ENCODE measurements around the gene SPON2.

SPON2 gene

DNA sequence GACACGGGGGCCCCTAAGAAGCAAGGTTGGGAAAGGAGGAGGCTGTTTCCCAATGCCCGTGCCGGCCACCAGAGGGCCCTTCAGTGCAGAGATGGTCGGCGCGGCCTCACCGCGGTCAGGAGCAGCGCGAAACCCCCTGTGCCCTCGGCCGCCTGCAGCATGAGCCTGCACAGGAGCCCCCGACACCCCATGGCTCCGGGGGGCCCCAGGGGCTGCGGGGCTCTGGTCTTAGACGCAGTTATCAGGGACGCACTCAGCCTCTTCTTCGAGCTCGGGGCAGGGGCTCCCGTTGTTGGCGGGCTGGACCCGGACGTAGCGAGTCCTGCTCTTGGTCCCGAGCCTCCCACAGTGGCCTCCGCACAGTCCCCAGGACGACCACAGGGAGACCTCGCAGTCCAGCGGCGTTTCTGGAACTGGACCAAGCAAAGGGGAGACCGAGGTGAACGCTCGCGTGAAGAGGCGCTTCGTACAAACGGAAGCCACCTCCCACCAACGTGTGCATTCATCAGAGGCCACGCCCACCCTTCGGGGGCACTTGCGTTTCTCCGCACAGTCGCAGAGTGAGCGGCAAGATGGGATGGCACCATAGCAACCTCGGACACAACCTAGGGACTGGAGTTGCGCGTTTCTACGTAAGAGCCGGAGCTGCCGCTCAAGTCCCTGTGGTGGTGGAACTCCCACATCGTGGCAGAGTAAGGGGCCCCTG lies 5.0 kb downstream of the SPON2 start:
- peak overlapping the region; percentile 38 for H3K27ac ChIP-seq (replicated peaks; ENCODE audit: low read length)
- H2BK5ac ChIP-seq (ENCODE audit: low read length): no peak overlapping the region
- no CpG with 5 or more reads among the region's 51 CpGs for whole genome bisulfite sequencing, 2 donors (ENCODE audit: extremely low coverage in 2 of 2, insufficient read length in 2 of 2, insufficient replicate concordance in 1 of 2)
- H3K36me3 ChIP-seq (replicated peaks in 1 of 2; ENCODE audit: control insufficient read depth in 2 of 2, insufficient read depth in 2 of 2, low read length in 2 of 2): no peaks in the 10 kb centered on the region
- peak overlapping the region; percentile 46 for H3K23ac ChIP-seq (ENCODE audit: low read depth, low read length, poor library complexity)
- H3K79me1 ChIP-seq (ENCODE audit: low read depth, low read length): peaks cover 5% of the 10 kb centered on the region
- peak; percentile 77 for DNase-seq (ENCODE audit: low spot score)
- H3K9ac ChIP-seq (ENCODE audit: low read depth, low read length, poor library complexity): peak overlapping the region; percentile 91
- no peak overlapping the region for H2BK120ac ChIP-seq (ENCODE audit: low read depth, low read length)
- no peak overlapping the region for H2BK12ac ChIP-seq (ENCODE audit: low read length)
- H4K8ac ChIP-seq (ENCODE audit: low read depth, low read length): no peak overlapping the region
- peak overlapping the region; percentile 28 for H2BK15ac ChIP-seq (ENCODE audit: low read length)
- peaks cover 0 to 2% of the 10 kb centered on the region in 2 donors for H3K4me1 ChIP-seq (ENCODE audit: control insufficient read depth in 2 of 2, insufficient read depth in 1 of 2, low read depth in 1 of 2, low read length in 2 of 2)
- H2AFZ ChIP-seq (ENCODE audit: low read length): peak overlapping the region; percentile 96
- peak overlapping the region; percentile 69 for H2AK5ac ChIP-seq (ENCODE audit: low read depth, low read length)
- H3K14ac ChIP-seq (ENCODE audit: low read length): no peak overlapping the region
- peaks cover 8 to 17% of the 10 kb centered on the region in 2 donors for H3K9me3 ChIP-seq (replicated peaks in 1 of 2; ENCODE audit: control insufficient read depth in 2 of 2, insufficient read depth in 1 of 2, low read depth in 1 of 2, low read length in 2 of 2)
- H3K4ac ChIP-seq (ENCODE audit: low read length): peak overlapping the region; percentile 70
- peak overlapping the region; percentile 98 for H3K18ac ChIP-seq (ENCODE audit: low read length)
- peak overlapping the region; percentile 97 for H3K4me2 ChIP-seq (ENCODE audit: insufficient read depth, low read length, poor library complexity, severe bottlenecking)
- H3K27me3 ChIP-seq (ENCODE audit: control insufficient read depth in 3 of 3, insufficient read depth in 3 of 3, low read depth in 1 of 3, low read length in 3 of 3): peaks cover 23 to 58% (median 45%) of the 10 kb centered on the region in 3 experiments
- H3K4me3 ChIP-seq (ENCODE audit: low read length in 2 of 2): peak overlapping the region; percentile 43 to 78
- H4K91ac ChIP-seq (ENCODE audit: low read depth, low read length, poor library complexity): no peak overlapping the region

DNA sequence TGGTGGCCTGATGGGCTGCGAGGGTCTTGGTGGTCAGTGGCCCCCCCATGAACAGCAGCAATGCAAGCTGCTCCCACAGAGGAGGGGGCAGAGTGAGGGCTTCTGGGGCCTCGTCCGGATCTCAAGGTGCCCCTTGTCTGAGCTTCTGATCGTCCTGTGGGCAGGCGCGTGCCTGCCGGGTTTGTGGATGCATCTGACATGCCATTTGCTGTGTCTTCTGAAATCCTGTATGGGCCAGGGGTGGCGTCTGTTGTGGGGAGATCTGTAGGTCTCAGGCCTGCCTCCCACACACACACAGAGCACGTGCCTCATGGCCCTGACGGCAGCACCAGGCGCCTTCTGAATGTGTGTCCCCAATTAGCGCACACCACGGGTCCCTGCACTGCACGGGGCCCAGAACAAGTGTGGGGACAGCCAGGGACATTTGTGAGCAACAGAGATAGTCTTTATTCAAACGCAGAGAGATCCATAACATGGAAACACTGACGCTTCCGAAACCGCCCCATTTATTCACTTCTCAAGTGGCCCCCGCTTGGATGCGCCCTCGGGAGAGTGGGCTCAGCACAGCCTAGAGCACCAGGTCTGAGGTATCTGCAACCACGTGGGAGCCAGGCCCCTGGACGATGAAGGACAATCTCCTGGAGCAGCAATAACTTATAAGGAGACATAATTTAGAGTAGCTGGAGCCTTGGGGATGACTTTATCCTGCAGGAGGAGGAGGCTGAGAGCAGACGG lies 5.7 kb downstream of the SPON2 start:
- Histone ChIP-seq H2BK12ac (ENCODE audit: low read length) (no peak overlapping the region), H3K9ac (ENCODE audit: low read depth, low read length, poor library complexity) (no peak overlapping the region), H3K4ac (ENCODE audit: low read length) (no peak overlapping the region), H4K91ac (ENCODE audit: low read depth, low read length, poor library complexity) (no peak overlapping the region), H3K4me3 (ENCODE audit: low read length in 2 of 2) (peak overlapping the region in 1 of 2 donors; percentile 43), H2AFZ (ENCODE audit: low read length) (peak overlapping the region; percentile 96), H2AK5ac (ENCODE audit: low read depth, low read length) (peak overlapping the region; percentile 48), H2BK5ac (ENCODE audit: low read length) (no peak overlapping the region), H3K36me3 (replicated peaks in 1 of 2; ENCODE audit: control insufficient read depth in 2 of 2, insufficient read depth in 2 of 2, low read length in 2 of 2) (no peaks in the 10 kb centered on the region), H3K18ac (ENCODE audit: low read length) (no peak overlapping the region), H3K23ac (ENCODE audit: low read depth, low read length, poor library complexity) (no peak overlapping the region), H3K27me3 (ENCODE audit: control insufficient read depth in 3 of 3, insufficient read depth in 3 of 3, low read depth in 1 of 3, low read length in 3 of 3) (peaks cover 15 to 51% (median 38%) of the 10 kb centered on the region in 3 experiments), H3K4me1 (ENCODE audit: control insufficient read depth in 2 of 2, insufficient read depth in 1 of 2, low read depth in 1 of 2, low read length in 2 of 2) (no peaks in the 10 kb centered on the region), H2BK120ac (ENCODE audit: low read depth, low read length) (no peak overlapping the region), H3K9me3 (replicated peaks in 1 of 2; ENCODE audit: control insufficient read depth in 2 of 2, insufficient read depth in 1 of 2, low read depth in 1 of 2, low read length in 2 of 2) (peaks cover 8 to 17% of the 10 kb centered on the region in 2 donors), H3K4me2 (ENCODE audit: insufficient read depth, low read length, poor library complexity, severe bottlenecking) (peak overlapping the region; percentile 97), H2BK15ac (ENCODE audit: low read length) (no peak overlapping the region), H3K79me1 (ENCODE audit: low read depth, low read length) (peaks cover 5% of the 10 kb centered on the region), H4K8ac (ENCODE audit: low read depth, low read length) (no peak overlapping the region), H3K14ac (ENCODE audit: low read length) (no peak overlapping the region), H3K27ac (replicated peaks; ENCODE audit: low read length) (no peak overlapping the region)
- WGBS, 2 donors (ENCODE audit: extremely low coverage in 2 of 2, insufficient read length in 2 of 2, insufficient replicate concordance in 1 of 2): no CpG with 5 or more reads among the region's 24 CpGs
- DNase-seq (ENCODE audit: low spot score): no peak

DNA sequence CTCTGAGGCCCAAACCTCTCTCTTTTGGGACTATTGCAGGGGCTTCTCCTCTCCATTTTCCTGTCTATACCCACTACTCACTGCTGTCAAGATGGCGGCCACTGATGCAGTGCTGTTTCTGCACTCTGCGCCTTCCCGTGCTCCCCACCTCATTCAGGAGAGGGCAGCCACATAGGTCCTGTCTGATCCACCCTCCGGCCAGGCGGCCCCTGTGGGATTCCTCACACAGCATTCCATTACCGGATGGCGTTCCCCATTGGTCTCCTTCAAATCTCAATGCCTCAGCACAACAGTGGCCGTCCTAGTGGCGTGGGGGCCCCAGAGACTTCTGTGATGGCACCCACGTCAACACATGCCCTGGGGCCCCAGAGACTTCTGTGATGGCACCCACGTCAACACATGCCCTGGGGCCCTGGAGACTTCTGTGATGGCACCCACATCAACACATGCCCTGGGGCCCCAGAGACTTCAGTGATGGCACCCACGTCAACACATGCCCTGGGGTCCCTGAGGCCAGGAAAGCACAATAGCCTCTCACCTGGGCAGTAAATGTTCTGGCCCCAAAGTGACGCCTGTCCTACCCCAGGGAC lies 7.3 kb downstream of the SPON2 start:
- Histone ChIP-seq H4K8ac (ENCODE audit: low read depth, low read length) (no peak overlapping the region), H2BK12ac (ENCODE audit: low read length) (no peak overlapping the region), H3K14ac (ENCODE audit: low read length) (no peak overlapping the region), H4K91ac (ENCODE audit: low read depth, low read length, poor library complexity) (no peak overlapping the region), H3K4me2 (ENCODE audit: insufficient read depth, low read length, poor library complexity, severe bottlenecking) (no peak overlapping the region), H3K4ac (ENCODE audit: low read length) (no peak overlapping the region), H3K79me1 (ENCODE audit: low read depth, low read length) (peaks cover 5% of the 10 kb centered on the region), H3K27ac (replicated peaks; ENCODE audit: low read length) (no peak overlapping the region), H3K4me3 (ENCODE audit: low read length in 2 of 2) (no peak overlapping the region), H3K9me3 (replicated peaks in 1 of 2; ENCODE audit: control insufficient read depth in 2 of 2, insufficient read depth in 1 of 2, low read depth in 1 of 2, low read length in 2 of 2) (peaks cover 4 to 10% of the 10 kb centered on the region in 2 donors), H3K36me3 (replicated peaks in 1 of 2; ENCODE audit: control insufficient read depth in 2 of 2, insufficient read depth in 2 of 2, low read length in 2 of 2) (no peaks in the 10 kb centered on the region), H2AK5ac (ENCODE audit: low read depth, low read length) (no peak overlapping the region), H3K23ac (ENCODE audit: low read depth, low read length, poor library complexity) (no peak overlapping the region), H3K27me3 (ENCODE audit: control insufficient read depth in 3 of 3, insufficient read depth in 3 of 3, low read depth in 1 of 3, low read length in 3 of 3) (peaks cover 1 to 38% (median 22%) of the 10 kb centered on the region in 3 experiments), H2BK15ac (ENCODE audit: low read length) (no peak overlapping the region), H3K4me1 (ENCODE audit: control insufficient read depth in 2 of 2, insufficient read depth in 1 of 2, low read depth in 1 of 2, low read length in 2 of 2) (no peaks in the 10 kb centered on the region), H2BK5ac (ENCODE audit: low read length) (no peak overlapping the region), H3K9ac (ENCODE audit: low read depth, low read length, poor library complexity) (no peak overlapping the region), H3K18ac (ENCODE audit: low read length) (no peak overlapping the region), H2AFZ (ENCODE audit: low read length) (no peak overlapping the region), H2BK120ac (ENCODE audit: low read depth, low read length) (no peak overlapping the region)
- DNase-seq (ENCODE audit: low spot score): no peak
- WGBS, 2 donors (ENCODE audit: extremely low coverage in 2 of 2, insufficient read length in 2 of 2, insufficient replicate concordance in 1 of 2): no CpG with 5 or more reads among the region's 13 CpGs

DNA sequence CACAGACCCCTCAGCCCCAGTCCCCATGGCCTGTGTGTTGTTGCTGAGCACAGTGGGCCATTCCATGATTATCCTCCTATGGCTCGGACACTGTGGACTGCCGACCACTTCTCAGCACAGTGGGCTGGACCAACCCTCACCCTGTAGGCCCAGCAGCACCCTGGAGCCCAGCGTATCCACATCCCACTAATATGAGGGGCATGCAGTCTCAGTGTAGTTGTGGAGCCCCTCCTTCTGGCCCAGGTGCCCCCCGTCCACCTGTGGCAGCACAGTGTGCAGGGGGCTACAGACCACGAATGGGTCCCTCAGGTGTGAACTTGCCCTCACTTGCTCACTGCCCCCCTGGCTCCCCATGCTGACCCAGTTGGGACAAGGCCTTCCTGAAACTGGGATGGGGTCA lies 7.9 kb downstream of the SPON2 start:
- H3K4ac ChIP-seq (ENCODE audit: low read length): no peak overlapping the region
- H2AK5ac ChIP-seq (ENCODE audit: low read depth, low read length): no peak overlapping the region
- peak overlapping the region; percentile 67 for H3K18ac ChIP-seq (ENCODE audit: low read length)
- H3K4me2 ChIP-seq (ENCODE audit: insufficient read depth, low read length, poor library complexity, severe bottlenecking): no peak overlapping the region
- no peak overlapping the region for H3K27ac ChIP-seq (replicated peaks; ENCODE audit: low read length)
- H4K8ac ChIP-seq (ENCODE audit: low read depth, low read length): no peak overlapping the region
- no peaks in the 10 kb centered on the region for H3K36me3 ChIP-seq (replicated peaks in 1 of 2; ENCODE audit: control insufficient read depth in 2 of 2, insufficient read depth in 2 of 2, low read length in 2 of 2)
- H3K4me3 ChIP-seq (ENCODE audit: low read length in 2 of 2): peak overlapping the region in 1 of 2 donors; percentile 46
- peaks cover 5% of the 10 kb centered on the region for H3K79me1 ChIP-seq (ENCODE audit: low read depth, low read length)
- no peak overlapping the region for H2BK5ac ChIP-seq (ENCODE audit: low read length)
- WGBS, 2 donors (ENCODE audit: extremely low coverage in 2 of 2, insufficient read length in 2 of 2, insufficient replicate concordance in 1 of 2): no CpG with 5 or more reads among the region's 5 CpGs
- no peak overlapping the region for H3K9ac ChIP-seq (ENCODE audit: low read depth, low read length, poor library complexity)
- H3K9me3 ChIP-seq (replicated peaks in 1 of 2; ENCODE audit: control insufficient read depth in 2 of 2, insufficient read depth in 1 of 2, low read depth in 1 of 2, low read length in 2 of 2): peaks cover 4 to 8% of the 10 kb centered on the region in 2 donors
- H3K4me1 ChIP-seq (ENCODE audit: control insufficient read depth in 2 of 2, insufficient read depth in 1 of 2, low read depth in 1 of 2, low read length in 2 of 2): no peaks in the 10 kb centered on the region
- H3K27me3 ChIP-seq (ENCODE audit: control insufficient read depth in 3 of 3, insufficient read depth in 3 of 3, low read depth in 1 of 3, low read length in 3 of 3): peaks cover 0 to 32% (median 16%) of the 10 kb centered on the region in 3 experiments
- H2BK120ac ChIP-seq (ENCODE audit: low read depth, low read length): no peak overlapping the region
- H2AFZ ChIP-seq (ENCODE audit: low read length): no peak overlapping the region
- H4K91ac ChIP-seq (ENCODE audit: low read depth, low read length, poor library complexity): no peak overlapping the region
- H2BK12ac ChIP-seq (ENCODE audit: low read length): no peak overlapping the region
- peak overlapping the region; percentile 6 for H2BK15ac ChIP-seq (ENCODE audit: low read length)
- peak overlapping the region; percentile 34 for H3K23ac ChIP-seq (ENCODE audit: low read depth, low read length, poor library complexity)
- H3K14ac ChIP-seq (ENCODE audit: low read length): no peak overlapping the region
- no peak for DNase-seq (ENCODE audit: low spot score)
